ENCODE measurements around the gene ANKRD13A.
"Not testable (repeated sequence)": the region's sequence is repeated elsewhere in the genome, so short reads cannot be mapped to it uniquely, and the experiment has no call there.

The ANKRD13A gene

DNA sequence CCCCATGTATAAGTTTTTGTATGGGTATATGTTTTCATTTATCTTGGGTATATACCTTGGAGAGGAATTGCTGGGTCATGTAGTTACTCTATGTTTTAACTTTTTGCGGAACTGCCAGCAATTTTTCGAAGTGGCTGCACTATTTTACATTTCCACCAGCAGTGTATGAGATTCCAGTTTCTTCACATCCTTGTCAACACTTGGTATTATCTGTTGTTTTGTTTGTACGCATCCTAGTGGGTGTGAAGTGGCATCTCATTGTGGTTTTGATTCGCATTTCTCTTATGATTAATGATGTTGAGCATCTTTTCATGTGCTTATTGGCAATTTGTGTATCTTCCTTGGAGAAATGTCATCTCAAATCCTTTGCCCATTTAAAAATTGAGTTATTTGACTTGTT is 6.9 kb downstream of the ANKRD13A start:
- no peak overlapping the region for H3K4me3 ChIP-seq
- H3K9me3 ChIP-seq (ENCODE audit: low read depth, low read length): no peaks in the 10 kb centered on the region
- no peaks in the 10 kb centered on the region for H3K36me3 ChIP-seq (ENCODE audit: insufficient read depth, low read length)
- H3K27ac ChIP-seq: no peak overlapping the region
- H3K9ac ChIP-seq (ENCODE audit: insufficient read length): no peak overlapping the region
- no peak for TF ChIP-seq FOXP2 (optimal IDR thresholded peaks at IDR 0.05; ENCODE audit: control extremely low read depth, extremely low read length, insufficient read depth)
- no peak for TF ChIP-seq EZH2 (IDR thresholded peaks at IDR 0.05)
- TF ChIP-seq POLR2AphosphoS5 (IDR thresholded peaks at IDR 0.05; ENCODE audit: borderline replicate concordance, low read depth, low read length): no peak
- DNase-seq (ENCODE audit: low read depth, low spot score): no peak

- no peak overlapping the region for H3K27ac ChIP-seq
- TF ChIP-seq EZH2 (IDR thresholded peaks at IDR 0.05) (no peak), FOXP2 (optimal IDR thresholded peaks at IDR 0.05; ENCODE audit: control extremely low read depth, extremely low read length, insufficient read depth) (no peak), POLR2AphosphoS5 (IDR thresholded peaks at IDR 0.05; ENCODE audit: borderline replicate concordance, low read depth, low read length) (no peak)
- no peak overlapping the region for H3K4me3 ChIP-seq
- no peaks in the 10 kb centered on the region for H3K9me3 ChIP-seq (ENCODE audit: low read depth, low read length)
- no peak for DNase-seq (ENCODE audit: low read depth, low spot score)
- H3K9ac ChIP-seq (ENCODE audit: insufficient read length): no peak overlapping the region
- H3K36me3 ChIP-seq (ENCODE audit: insufficient read depth, low read length): no peaks in the 10 kb centered on the region
Measured at GRCh38 chr12:110007881-110008280, 8.7 kb downstream of the ANKRD13A start.

GRCh38 chr12:110008681-110009398 is 9.6 kb downstream of the ANKRD13A start:
- H3K4me3 ChIP-seq; H3K9me3 ChIP-seq (ENCODE audit: low read depth, low read length); H3K9ac ChIP-seq (ENCODE audit: insufficient read length); H3K27ac ChIP-seq; H3K36me3 ChIP-seq (ENCODE audit: insufficient read depth, low read length); DNase-seq (ENCODE audit: low read depth, low spot score): not testable (repeated sequence)

- Histone ChIP-seq H3K27ac (no peak overlapping the region), H3K9ac (ENCODE audit: insufficient read length) (no peak overlapping the region), H3K36me3 (ENCODE audit: insufficient read depth, low read length) (no peaks in the 10 kb centered on the region), H3K4me3 (no peak overlapping the region), H3K9me3 (ENCODE audit: low read depth, low read length) (no peaks in the 10 kb centered on the region)
- TF ChIP-seq FOXP2 (optimal IDR thresholded peaks at IDR 0.05; ENCODE audit: control extremely low read depth, extremely low read length, insufficient read depth) (no peak), POLR2AphosphoS5 (IDR thresholded peaks at IDR 0.05; ENCODE audit: borderline replicate concordance, low read depth, low read length) (no peak), EZH2 (IDR thresholded peaks at IDR 0.05) (no peak)
- DNase-seq (ENCODE audit: low read depth, low spot score): no peak
Measured at GRCh38 chr12:110010853-110011723, 11.9 kb downstream of the ANKRD13A start.

DNA sequence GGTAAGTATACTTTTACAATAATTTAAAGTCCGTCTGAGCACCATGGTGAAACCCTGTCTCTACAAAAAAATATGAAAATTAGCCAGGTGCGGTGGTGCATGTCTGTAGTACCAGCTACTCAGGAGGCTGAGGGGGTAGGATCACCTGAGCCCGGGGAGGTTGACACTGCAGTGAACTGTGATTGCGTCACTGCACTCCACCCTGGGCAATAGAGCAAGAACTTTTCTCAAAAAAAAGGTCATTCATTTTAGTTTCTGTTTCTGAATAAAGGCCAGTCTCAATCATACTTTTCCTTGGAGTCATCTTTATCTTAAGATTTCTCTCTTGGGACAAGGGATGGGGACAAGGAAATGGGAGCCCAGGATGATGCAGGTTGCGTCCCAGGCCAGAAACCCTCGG is 12.9 kb downstream of the ANKRD13A start:
- H3K9me3 ChIP-seq (ENCODE audit: low read depth, low read length): no peaks in the 10 kb centered on the region
- no peak overlapping the region for H3K4me3 ChIP-seq
- DNase-seq (ENCODE audit: low read depth, low spot score): no peak
- no peak overlapping the region for H3K9ac ChIP-seq (ENCODE audit: insufficient read length)
- no peaks in the 10 kb centered on the region for H3K36me3 ChIP-seq (ENCODE audit: insufficient read depth, low read length)
- TF ChIP-seq EZH2 (IDR thresholded peaks at IDR 0.05) (no peak), POLR2AphosphoS5 (IDR thresholded peaks at IDR 0.05; ENCODE audit: borderline replicate concordance, low read depth, low read length) (no peak), FOXP2 (optimal IDR thresholded peaks at IDR 0.05; ENCODE audit: control extremely low read depth, extremely low read length, insufficient read depth) (no peak)
- no peak overlapping the region for H3K27ac ChIP-seq

DNA sequence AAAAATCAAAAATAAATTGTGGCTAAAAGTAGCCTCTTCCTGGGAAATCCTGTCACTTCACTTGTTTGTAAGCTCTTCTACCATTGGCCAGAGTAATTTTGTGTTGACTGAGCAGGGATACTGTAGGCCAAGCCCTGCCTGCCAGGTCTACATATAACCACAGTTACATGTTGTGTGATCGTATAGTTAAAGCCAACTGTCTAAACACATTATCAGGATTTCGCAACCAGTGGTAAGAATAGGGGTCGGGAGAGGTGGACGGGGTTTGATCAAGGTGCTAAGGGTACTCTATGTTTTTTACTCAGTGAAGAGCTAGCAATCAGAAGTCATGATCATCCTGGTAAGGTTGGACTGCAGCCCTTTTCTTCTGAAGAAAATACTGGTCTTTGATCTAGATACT is 13.4 kb downstream of the ANKRD13A start:
- Histone ChIP-seq H3K9ac (ENCODE audit: insufficient read length) (no peak overlapping the region), H3K27ac (no peak overlapping the region), H3K9me3 (ENCODE audit: low read depth, low read length) (no peaks in the 10 kb centered on the region), H3K36me3 (ENCODE audit: insufficient read depth, low read length) (no peaks in the 10 kb centered on the region; the same call in 1 of the 2 replicates), H3K4me3 (no peak overlapping the region)
- no peak for TF ChIP-seq POLR2AphosphoS5 (IDR thresholded peaks at IDR 0.05; ENCODE audit: borderline replicate concordance, low read depth, low read length)
- no peak for TF ChIP-seq EZH2 (IDR thresholded peaks at IDR 0.05)
- TF ChIP-seq FOXP2 (optimal IDR thresholded peaks at IDR 0.05; ENCODE audit: control extremely low read depth, extremely low read length, insufficient read depth): no peak
- no peak for DNase-seq (ENCODE audit: low read depth, low spot score)

- no peak overlapping the region for H3K9ac ChIP-seq (ENCODE audit: insufficient read length)
- no peak overlapping the region for H3K27ac ChIP-seq
- no peaks in the 10 kb centered on the region for H3K9me3 ChIP-seq (ENCODE audit: low read depth, low read length)
- H3K36me3 ChIP-seq (ENCODE audit: insufficient read depth, low read length): peaks cover 13% of the 10 kb centered on the region
- no peak overlapping the region for H3K4me3 ChIP-seq
- no peak for DNase-seq (ENCODE audit: low read depth, low spot score)
- TF ChIP-seq EZH2 (IDR thresholded peaks at IDR 0.05): no peak
- no peak for TF ChIP-seq POLR2AphosphoS5 (IDR thresholded peaks at IDR 0.05; ENCODE audit: borderline replicate concordance, low read depth, low read length)
- no peak for TF ChIP-seq FOXP2 (optimal IDR thresholded peaks at IDR 0.05; ENCODE audit: control extremely low read depth, extremely low read length, insufficient read depth)
Measured at GRCh38 chr12:110015132-110015531, 15.9 kb downstream of the ANKRD13A start.

- Histone ChIP-seq H3K9ac (ENCODE audit: insufficient read length) (no peak overlapping the region), H3K9me3 (ENCODE audit: low read depth, low read length) (no peaks in the 10 kb centered on the region), H3K27ac (no peak overlapping the region), H3K4me3 (no peak overlapping the region), H3K36me3 (ENCODE audit: insufficient read depth, low read length) (peaks cover 16% of the 10 kb centered on the region)
- TF ChIP-seq EZH2 (IDR thresholded peaks at IDR 0.05) (no peak), POLR2AphosphoS5 (IDR thresholded peaks at IDR 0.05; ENCODE audit: borderline replicate concordance, low read depth, low read length) (no peak), FOXP2 (optimal IDR thresholded peaks at IDR 0.05; ENCODE audit: control extremely low read depth, extremely low read length, insufficient read depth) (no peak)
- DNase-seq (ENCODE audit: low read depth, low spot score): no peak
Measured at GRCh38 chr12:110020956-110021355, 21.7 kb downstream of the ANKRD13A start.

All from SK-N-MC (cell line).